Measurements from ENCODE around the gene PCYOX1L. TPM values are rescaled to one million over a fixed set of nuclear protein-coding genes. Genes with fewer than 3 reads are reported as not detected.
A peak's percentile ranks its signal among the peaks of the same experiment; 100 is the strongest.

PCYOX1L gene
- total and polyA plus RNA-seq, 8 donors, result 2.1 to 13.4 (median 4.1) TPM; not detected in 1

DNA sequence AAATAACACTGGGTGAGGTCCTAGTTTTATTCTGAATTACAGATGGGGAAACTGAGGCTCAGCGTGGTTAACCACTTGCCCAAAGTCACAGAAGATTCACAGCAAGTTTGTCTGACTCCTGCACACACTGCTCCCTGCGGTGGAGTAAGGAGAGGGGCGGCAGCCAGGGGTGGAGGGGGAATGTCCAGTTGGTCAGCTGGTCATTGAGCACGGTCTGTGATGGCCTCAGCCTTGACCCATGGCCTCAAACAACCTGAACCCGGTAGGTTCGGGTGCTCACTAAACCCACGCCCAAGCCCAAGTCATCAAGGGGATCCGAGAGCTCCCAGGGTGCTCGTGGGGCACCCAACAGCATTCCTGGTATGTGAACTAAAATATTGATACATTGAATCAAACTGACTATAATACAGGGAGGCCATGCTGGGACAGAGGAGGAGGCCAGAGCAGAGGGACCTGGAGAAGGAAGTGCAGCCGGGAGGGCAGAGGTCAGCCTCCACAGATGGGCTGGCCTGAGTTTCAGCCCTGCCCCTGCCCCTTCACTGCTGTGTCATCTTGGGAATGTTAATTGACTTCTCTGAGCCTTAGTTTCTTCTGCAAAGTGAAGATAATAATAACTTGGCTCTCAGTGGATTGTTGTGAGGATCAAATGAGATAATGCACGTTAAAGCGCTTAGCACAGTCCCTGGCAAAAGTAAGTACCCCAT is 24.8 kb downstream of the PCYOX1L start:
- no peaks in the 10 kb centered on the region for H3K27me3 ChIP-seq
- no peak for DNase-seq
- peak overlapping the region in 4 of 5 donors; percentile 81 to 94 (median 87) for H3K27ac ChIP-seq
- peak overlapping the region in 3 of 4 donors; percentile 19 to 28 (median 21) for H3K4me3 ChIP-seq
- no peaks in the 10 kb centered on the region for H3K9me3 ChIP-seq
- WGBS, 5 donors, result 71 to 87% (median 79%) methylated on average over 12 of the region's 12 CpGs
- TF ChIP-seq POLR2A (IDR thresholded peaks at IDR 0.05), result no peak
- TF ChIP-seq CTCF (IDR thresholded peaks at IDR 0.05), result no peak
- no peak for TF ChIP-seq EP300 (IDR thresholded peaks at IDR 0.05)
- TF ChIP-seq POLR2AphosphoS5 (IDR thresholded peaks at IDR 0.05), result no peak
- intact Hi-C loops (cut with DNase I; ENCODE audit: low total_unique reads), result loop anchor here (10.0 kb wide), 1 partner anchor 182 kb away; no protein-coding TSS in a partner anchor
- H3K4me1 ChIP-seq, result peaks cover 17 to 76% (median 34%) of the 10 kb centered on the region in 4 donors
- H3K36me3 ChIP-seq, result no peaks in the 10 kb centered on the region

DNA sequence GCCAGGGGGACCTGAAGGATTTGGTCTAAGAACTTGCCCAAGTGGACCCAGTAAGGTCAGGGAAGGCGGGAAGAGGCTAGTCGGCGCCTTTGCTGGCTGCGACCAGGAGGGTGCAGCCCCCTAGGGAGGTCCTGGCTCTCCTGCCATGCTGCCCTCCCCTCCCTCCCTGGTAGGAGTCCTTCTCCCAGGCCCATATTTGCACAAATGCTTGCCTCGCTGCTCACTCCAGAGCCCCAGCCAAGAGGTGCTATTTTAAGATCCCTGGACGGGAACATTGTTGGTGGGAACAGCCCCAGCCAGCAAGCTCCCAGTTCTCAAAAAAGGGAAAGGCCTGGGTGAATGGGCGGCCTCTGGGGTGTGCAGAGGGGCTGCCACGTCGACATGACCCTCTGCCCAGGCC is 25.6 kb downstream of the PCYOX1L start:
- DNase-seq, result peak in 1 of 2 donors; percentile 78
- Histone ChIP-seq H3K36me3 (no peaks in the 10 kb centered on the region), H3K27me3 (no peaks in the 10 kb centered on the region), H3K27ac (peak overlapping the region; percentile 41 to 94 (median 87)), H3K9me3 (no peaks in the 10 kb centered on the region), H3K4me1 (peaks cover 17 to 79% (median 34%) of the 10 kb centered on the region in 4 donors), H3K4me3 (peak overlapping the region in 1 of 4 donors; percentile 28)
- TF ChIP-seq POLR2A (IDR thresholded peaks at IDR 0.05), result no peak
- TF ChIP-seq EP300 (IDR thresholded peaks at IDR 0.05), result peak; percentile 78
- TF ChIP-seq POLR2AphosphoS5 (IDR thresholded peaks at IDR 0.05), result peak in 2 of 3 donors; percentile 46 to 75
- TF ChIP-seq CTCF (IDR thresholded peaks at IDR 0.05), result no peak
- WGBS, 5 donors, result 57 to 80% (median 76%) methylated on average over 9 of the region's 9 CpGs
- intact Hi-C loops (cut with DNase I; ENCODE audit: low total_unique reads), result loop anchor here (10.0 kb wide), 1 partner anchor 181 kb away; no protein-coding TSS in a partner anchor

DNA sequence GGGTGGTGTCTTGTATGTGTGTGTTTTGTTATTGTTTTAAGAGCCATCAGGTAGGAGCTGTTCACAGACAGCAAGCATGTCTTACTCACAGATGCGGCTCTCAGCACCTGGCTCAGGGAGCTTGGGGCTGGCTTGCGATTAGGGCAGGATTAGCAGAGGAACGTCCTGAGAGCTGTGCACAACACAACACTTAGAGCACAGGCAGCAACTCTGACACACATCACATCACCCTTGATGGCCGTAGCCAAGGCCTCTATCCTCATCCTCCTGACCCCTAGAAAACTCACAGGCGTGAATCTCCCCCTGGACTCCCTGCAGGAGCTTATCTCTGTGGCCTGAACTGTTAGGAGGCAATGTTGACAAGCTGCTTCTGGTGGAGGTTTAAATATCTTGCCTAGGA is 28.3 kb downstream of the PCYOX1L start:
- H3K4me1 ChIP-seq, result peaks cover 11 to 72% (median 30%) of the 10 kb centered on the region in 4 donors
- WGBS, 5 donors, result 47 to 69% (median 62%) methylated on average over 5 of the region's 5 CpGs
- no peaks in the 10 kb centered on the region for H3K27me3 ChIP-seq
- intact Hi-C loops (cut with DNase I; ENCODE audit: low total_unique reads), result loop anchor here (5.0 to 10.0 kb wide), 2 partner anchors 41 to 179 kb away; no protein-coding TSS in a partner anchor
- peak overlapping the region; percentile 41 to 94 (median 87) for H3K27ac ChIP-seq
- H3K9me3 ChIP-seq, result no peaks in the 10 kb centered on the region
- no peak for DNase-seq
- TF ChIP-seq POLR2AphosphoS5 (IDR thresholded peaks at IDR 0.05) (peak in 2 of 3 donors; percentile 23 to 26), CTCF (IDR thresholded peaks at IDR 0.05) (no peak)
- no peak overlapping the region for H3K4me3 ChIP-seq
- H3K36me3 ChIP-seq, result no peaks in the 10 kb centered on the region

DNA sequence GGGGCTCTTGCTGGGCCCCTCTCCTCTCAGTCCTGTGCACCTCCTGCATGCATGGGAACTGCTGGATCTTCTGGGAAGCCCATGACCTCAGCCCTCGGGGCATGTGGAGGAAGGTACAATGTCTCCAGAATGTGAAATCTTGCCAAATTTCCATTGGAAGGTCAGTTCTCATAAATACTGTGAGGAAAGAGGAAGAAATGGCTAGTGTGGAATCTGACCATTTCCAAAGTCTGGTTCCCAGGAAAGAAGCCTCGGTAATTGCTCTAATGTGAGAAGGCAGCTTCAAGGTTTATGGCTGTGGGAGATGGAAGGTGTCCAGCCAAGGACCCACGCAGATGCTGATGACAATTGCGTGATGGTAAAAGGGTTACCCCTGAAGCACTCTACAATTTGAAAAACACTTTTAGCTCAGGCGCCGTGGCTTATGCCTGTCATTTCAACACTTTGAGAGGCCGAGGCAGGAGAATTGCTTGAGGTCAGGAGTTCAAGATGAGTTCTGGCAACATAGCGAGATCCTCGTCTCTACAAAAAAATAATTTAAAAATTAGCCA is 29.3 kb downstream of the PCYOX1L start:
- Histone ChIP-seq H3K4me1 (peaks cover 6 to 65% (median 22%) of the 10 kb centered on the region in 4 donors), H3K27me3 (no peaks in the 10 kb centered on the region), H3K4me3 (no peak overlapping the region), H3K9me3 (no peaks in the 10 kb centered on the region), H3K36me3 (no peaks in the 10 kb centered on the region), H3K27ac (peak overlapping the region; percentile 33 to 94 (median 87))
- intact Hi-C loops (cut with DNase I; ENCODE audit: low total_unique reads), result loop anchor here (5.0 to 10.0 kb wide), 2 partner anchors 40 to 178 kb away; no protein-coding TSS in a partner anchor
- 54 to 80% (median 71%) methylated on average over 9 of the region's 9 CpGs for WGBS, 5 donors
- DNase-seq, result no peak
- TF ChIP-seq EP300 (IDR thresholded peaks at IDR 0.05) (no peak), POLR2AphosphoS5 (IDR thresholded peaks at IDR 0.05) (peak in 2 of 3 donors; percentile 40 to 64)

All from stomach (tissue), 9 donors.